HG03139 (cell line): ENCODE data around the gene MYO7A.
A peak's percentile ranks its signal among the peaks of the same experiment; 100 is the strongest.

ENCODE experiments used
- ATAC-seq: cut with Tn5 transposase; IDR thresholded peaks from one replicate; pipeline ENCODE4 v1.9.1; 2021; ENCODE audit not compliant: unreplicated experiment

The MYO7A gene

DNA sequence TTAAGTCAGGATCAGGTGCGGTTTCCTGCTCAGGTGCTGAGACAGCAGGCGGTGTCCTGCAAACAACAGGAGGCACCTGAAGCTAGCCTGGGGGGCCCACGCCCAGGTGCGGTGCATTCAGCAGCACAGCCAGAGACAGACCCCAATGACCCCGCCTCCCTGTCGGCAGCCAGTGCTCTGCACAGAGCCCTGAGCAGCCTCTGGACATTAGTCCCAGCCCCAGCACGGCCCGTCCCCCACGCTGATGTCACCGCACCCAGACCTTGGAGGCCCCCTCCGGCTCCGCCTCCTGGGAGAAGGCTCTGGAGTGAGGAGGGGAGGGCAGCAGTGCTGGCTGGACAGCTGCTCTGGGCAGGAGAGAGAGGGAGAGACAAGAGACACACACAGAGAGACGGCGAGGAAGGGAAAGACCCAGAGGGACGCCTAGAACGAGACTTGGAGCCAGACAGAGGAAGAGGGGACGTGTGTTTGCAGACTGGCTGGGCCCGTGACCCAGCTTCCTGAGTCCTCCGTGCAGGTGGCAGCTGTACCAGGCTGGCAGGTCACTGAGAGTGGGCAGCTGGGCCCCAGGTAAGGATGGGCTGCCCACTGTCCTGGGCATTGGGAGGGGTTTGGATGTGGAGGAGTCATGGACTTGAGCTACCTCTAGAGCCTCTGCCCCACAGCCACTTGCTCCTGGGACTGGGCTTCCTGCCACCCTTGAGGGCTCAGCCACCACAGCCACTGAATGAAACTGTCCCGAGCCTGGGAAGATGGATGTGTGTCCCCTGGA, at the start of gene MYO7A:
MYO7A (plus strand) TSS at position 327 of the 772 bp plus-strand sequence. CDS start 2,389 bp downstream, outside the sequence.
- no peak for ATAC-seq

- no peak for ATAC-seq
These were observed 48.4 kb upstream of the MYO7A start for GRCh38 chr11:77079666-77080065.

- ATAC-seq: no peak
These were observed 47.3 kb upstream of the MYO7A start for GRCh38 chr11:77080643-77081210.

- ATAC-seq: no peak
These were observed 46.6 kb upstream of the MYO7A start for GRCh38 chr11:77081381-77081851.

DNA sequence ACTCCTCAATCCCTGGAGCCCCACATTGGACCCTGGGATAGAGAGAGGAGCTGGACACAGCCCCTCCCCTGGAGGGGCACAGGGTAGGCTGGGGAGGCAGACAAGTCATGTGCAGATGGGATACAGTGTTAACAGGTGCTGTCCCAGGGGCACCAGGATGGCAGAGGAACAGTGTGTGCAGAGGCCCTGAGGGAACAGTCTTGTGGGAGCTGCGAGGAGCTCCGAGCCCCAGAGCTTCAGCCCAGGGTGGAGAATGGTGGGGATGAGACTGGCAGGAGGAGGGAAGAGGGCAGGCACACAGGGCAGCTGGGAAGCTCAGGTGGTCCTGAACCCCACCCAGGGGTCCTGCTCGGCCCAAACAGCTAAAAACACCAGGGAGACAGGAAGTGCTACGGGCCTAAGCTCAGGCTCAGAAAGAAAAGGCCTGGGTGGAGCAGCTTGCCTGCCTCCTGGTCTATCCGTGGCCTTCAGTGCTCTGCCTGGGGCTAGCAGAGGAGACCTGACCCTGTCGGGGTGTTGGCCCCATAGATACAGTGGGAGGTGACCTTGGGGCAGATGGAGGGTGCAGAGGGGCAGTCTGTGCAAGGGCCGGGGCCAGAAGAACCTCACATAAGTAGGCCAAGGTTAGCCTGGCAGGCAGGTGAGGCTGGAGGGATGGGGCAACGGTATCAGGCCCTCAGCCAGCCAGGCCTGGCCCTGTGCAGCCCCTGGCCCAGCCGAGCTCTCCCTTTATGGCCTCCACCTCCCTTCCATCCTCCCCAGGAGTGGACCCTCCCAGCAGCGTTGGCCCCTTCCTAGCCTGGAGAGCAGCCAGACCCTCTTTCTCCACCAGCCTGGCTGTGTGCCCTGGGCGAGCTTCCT, 45.8 kb upstream of the MYO7A start:
- ATAC-seq: no peak

GRCh38 chr11:77082838-77083565, 45.0 kb upstream of the MYO7A start:
- ATAC-seq: peak; percentile 70

DNA sequence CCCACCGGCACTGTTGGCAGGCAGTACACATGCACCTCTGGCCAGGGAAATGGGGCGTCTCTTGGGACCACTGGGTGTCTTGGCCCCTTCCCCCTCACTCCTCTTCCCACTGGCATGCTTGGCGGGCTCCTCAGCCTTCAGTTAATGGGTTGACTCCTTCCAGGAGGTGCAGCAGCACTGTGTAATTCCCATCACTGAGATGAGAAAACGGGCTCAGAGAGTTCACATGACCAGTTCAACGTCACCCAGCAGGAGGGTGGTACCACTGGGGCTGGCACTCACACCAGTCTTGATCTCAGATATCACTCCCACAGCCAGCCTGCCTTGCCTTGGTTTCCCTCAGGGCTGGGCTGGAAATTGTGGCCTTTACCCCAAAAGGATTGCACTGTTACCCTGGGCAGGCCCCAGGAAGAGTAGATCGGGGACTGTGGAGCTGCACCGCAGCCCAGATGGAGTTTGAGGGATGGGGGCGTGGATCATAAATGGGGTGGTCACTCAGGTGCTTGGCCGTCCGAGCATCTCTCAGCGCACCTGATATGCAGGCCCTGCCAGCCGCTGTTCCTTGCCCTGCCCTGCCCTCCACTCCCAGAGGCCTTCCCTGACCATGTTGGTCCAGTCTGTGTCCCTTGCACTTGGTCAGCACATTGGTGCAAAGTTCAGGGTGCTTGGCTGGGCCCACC, 44.3 kb upstream of the MYO7A start:
- no peak for ATAC-seq

DNA sequence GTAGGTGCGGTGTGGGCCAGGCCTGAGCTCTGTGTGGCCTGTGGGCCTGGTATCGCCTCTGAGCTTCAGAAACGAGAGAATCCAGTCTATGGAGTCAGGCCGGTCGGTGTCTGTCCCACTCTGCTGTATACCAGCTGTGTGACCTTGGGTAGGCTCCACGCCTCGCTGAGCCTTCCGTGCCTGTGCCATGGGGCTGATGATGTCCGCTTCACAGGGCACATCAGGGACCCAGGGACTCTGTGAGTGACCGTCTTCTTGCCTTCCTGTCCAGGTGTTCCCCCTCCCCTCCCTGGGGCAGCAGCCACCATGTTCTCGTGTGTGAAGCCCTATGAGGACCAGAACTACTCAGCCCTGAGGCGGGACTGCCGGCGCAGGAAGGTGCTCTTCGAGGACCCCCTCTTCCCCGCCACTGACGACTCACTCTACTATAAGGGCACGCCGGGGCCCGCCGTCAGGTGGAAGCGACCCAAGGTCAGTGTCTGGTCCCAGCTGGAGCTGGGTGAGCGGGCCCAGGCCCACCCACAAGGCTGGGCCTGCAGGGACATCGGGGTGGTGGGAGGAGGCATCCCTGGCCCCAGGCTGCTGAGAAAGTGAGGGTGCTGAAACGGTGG, 43.4 kb upstream of the MYO7A start:
- no peak for ATAC-seq

DNA sequence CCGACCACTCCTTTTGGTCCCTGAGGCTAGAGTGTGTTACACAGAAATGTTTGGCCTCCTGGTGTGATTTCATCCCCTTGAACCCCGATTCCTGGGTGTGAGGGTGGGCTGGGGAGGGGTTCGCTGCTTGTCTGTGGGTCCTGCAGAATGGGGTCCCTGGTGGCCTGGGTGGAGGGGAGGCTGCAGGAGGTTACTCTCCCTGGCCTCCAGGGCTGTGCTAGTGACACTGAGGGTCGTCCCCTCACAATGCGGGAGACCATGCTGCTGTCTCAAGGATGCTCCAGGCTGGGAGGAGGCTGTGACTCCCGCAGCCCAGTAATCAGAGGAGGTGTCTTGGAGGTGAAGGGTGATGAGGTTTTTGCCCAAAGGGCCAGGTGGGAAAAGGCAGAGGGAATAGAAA, 42.4 kb upstream of the MYO7A start:
- no peak for ATAC-seq

DNA sequence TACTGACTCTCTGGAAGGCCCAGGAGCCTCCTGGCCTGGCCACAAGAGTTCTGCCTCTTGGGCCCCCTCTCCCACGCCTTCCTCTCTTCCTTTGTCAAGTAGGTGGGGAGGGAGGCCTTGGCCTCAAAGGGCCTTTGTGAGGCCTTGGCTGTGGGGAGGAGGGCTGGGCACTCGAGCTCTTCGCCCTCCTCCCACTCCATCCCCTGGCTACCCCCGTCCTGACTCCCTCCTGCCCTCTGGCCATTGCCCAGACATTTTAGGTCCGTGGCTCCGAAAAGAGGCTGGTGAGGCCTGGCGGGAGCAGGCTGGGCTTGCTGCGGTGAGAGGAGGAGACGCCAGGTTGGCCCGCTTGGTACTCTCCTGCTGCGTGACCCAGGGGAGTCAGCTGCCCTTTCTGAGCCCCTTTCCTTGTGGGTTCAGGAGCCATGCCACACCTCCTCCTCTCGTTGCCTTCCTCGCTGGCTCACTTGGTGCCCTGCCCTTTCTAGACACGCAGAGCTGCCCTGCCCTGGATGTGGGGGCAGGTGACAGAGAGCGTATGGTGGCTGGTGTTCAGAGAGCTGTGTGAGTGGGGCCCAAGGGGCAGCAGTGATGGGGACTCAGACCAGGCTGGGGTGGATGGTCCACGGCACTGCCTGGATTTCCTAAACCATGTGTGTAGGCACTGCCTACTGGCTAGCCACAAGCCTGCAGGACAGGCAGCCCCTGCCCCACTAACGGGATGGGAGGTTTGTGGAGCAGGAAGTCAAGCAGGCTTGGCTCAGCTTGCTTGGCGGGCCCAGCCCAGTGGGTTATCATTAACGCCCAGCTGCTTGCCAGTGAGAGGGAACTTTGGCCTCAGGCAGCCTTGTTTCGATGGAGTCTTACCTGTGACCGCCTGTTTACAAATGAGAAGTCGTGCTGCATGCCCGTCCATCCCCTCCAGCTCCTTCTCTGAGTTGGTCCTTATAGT, 41.2 kb upstream of the MYO7A start:
- ATAC-seq: no peak

DNA sequence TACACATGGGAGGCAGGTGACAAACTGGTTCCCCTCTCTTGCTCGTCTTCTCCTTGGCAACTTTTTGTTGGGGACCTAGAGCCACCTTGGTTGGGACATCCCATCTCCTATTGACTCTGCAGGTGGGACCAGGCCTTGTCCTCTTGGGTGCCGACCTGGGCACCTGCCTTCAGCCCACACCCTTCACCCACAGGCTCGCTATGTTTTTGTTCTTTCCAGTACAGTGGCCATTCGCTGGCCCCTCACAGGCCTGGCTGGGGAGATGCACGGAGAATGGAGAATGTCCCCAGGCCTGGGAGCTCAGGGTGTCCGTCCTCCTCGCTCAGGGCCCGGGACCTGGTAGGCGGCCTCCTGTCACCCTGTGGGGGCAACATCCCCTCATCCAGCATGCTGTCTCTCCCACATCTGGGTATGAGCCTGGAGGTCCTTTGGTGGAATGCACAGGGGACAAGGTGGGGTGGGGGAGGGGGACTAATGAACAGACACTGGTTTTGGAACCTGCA, 40.3 kb upstream of the MYO7A start:
- no peak for ATAC-seq

GRCh38 chr11:77088236-77089003, 39.6 kb upstream of the MYO7A start:
- ATAC-seq: no peak

DNA sequence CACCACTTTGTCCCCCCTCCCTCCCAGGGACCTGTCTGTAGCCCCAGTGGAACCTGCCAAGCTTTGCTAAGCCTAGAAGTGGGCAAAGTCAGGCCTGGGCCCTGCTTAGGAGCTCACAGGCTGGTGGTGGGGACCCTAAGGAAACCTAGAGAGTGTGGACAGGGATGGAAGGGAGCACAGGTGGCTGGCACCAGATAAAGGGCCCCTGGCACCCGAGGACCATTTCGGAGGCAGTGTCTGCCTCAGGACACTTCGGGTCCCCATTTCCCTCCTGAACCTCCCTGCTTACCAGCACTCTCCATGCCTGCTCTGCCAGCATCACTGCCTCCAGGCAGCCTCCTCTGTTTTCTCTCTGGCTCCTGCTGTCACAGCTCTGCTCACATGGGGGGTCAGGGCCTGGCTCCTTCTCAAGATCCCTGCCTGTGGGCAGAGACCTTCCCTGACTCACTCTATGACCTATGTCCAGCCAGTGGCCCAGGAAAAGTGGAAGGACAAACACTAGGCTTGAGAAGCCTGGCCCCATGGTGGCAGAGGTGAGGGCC, 39.0 kb upstream of the MYO7A start:
- no peak for ATAC-seq

DNA sequence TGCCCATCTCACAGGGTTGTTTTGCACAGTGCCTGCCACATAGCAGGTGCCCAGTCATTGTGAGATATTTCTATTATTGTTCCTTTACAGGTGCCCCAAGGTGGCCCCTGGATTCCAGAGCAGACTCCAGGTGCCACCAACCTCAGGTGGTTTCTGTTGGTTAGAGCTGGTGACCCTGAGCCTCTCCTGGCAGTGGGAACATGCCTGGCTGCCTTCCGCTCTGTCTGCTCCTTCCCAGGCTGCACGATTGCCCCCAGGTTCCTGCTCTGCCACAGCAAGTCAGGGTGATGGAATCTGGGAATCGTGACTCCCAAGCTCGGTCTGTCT, 38.0 kb upstream of the MYO7A start:
- no peak for ATAC-seq

DNA sequence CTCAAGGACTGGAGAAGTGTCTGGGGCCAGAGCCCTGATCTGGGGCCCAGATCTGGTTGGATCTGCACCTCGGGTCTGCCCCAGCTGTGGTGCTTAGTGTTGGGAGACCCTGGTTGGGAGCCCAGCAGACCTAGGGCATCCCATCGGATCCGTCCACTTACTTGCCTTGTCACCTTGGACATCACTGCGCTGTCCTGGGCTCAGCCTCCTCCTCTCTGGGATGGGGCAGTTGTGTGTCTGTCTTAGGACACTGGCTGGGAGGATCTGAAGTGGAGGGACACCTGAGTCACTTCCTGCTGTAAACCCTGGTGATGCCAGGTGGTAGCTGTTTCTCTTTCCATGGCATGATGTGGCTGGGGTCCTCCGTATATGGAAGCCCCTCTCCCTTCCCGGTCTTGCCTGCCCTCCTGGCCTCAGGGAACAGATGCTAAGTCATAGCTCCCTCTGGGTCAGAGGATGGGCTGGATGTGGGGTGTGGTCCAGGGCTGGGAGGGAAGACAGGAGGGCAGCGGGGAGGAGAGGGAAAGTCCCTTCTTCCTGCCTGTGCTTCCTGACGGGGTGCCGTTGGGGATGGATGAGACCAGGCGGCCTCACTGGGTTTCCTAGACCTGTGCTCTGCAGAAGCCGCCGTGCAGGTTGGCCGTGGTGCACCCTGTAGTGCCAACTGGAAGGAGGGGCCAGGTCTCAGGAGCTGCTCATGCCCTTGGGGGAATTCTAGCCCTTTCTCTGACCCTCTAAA, 37.5 kb upstream of the MYO7A start:
- ATAC-seq: no peak

GRCh38 chr11:77091146-77091940, 36.7 kb upstream of the MYO7A start:
- no peak for ATAC-seq
